ENCODE data around the gene GALNT6. TPM values are rescaled to one million over a fixed set of nuclear protein-coding genes. Genes with fewer than 3 reads are reported as not detected.

The GALNT6 gene
- total RNA-seq, 2 donors from 2014 or later = 7.0 to 12.6 TPM

DNA sequence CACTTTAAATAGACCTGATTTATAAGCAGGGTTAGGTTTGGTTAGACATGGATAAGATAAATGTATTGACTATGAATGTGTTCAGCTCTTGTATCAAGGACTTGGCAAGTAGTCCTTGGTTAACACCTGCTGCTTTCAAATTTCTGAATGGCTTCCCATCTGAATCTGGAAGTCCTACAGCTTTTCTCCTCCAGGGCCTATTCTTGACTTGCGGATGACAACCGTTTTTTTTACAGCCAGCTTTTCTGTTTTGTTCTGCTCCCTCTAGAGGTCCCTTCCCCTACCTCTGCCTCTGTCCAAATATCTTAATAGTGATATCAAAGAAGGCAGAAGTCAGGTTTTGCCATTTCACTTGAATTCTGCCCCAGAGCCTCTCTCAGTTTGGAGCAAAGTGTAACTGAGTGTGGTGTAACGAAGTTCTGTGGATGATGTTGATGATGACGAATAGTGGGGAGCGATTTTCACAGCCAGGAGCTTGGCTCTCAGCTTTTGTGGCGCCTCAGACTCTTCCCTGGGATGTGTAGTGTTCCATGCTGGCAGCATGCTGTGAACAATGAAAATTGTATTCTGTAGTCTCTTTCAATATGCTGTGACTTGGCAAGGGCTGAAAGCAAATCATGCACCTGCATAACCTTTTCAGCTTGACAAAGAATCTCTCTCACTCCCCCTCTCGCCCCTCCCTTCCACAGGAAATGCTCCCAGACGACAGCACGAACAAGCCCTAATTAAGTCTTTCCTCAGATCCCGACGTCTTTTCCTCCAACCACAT, 28.4 kb upstream of the GALNT6 start:
- ATAC-seq = no peak
- no peak overlapping the region for H3K4me3 Mint-ChIP-seq
- H3K36me3 Mint-ChIP-seq (ENCODE audit: low read depth) = no peaks in the 10 kb centered on the region
- no peak overlapping the region for H3K27ac Mint-ChIP-seq
- no peaks in the 10 kb centered on the region for H3K27me3 Mint-ChIP-seq
- H3K4me1 Mint-ChIP-seq = peaks cover 5% of the 10 kb centered on the region
- H3K9me3 ChIP-seq (ENCODE audit: control insufficient read depth, low read length, poor library complexity, severe bottlenecking) = no peaks in the 10 kb centered on the region
- DNase-seq = no peak

DNA sequence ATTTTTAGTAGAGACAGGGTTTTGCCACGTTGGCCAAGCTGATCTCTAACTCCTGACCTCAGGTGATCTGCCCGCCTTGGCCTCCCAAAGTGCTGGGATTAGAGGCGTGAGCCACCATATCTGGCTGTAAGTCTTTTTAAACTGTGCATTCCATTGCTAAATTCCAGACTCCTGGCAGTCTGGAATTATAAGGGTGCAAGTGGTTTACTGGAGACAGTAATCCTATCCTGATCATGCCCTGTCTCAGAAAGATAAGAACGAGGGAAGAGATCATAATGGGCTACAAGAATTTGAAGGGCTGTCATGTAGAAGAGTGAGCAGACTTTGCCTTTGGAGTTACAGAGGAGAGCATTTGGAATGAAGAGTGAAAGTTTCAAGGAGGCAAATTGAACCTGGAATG, 26.6 kb upstream of the GALNT6 start:
- peaks cover 3% of the 10 kb centered on the region for H3K4me1 Mint-ChIP-seq
- H3K36me3 Mint-ChIP-seq (ENCODE audit: low read depth) = no peaks in the 10 kb centered on the region
- no peak overlapping the region for H3K27ac Mint-ChIP-seq
- ATAC-seq = no peak
- H3K4me3 Mint-ChIP-seq = no peak overlapping the region
- DNase-seq = no peak
- H3K27me3 Mint-ChIP-seq = peaks cover 7% of the 10 kb centered on the region
- H3K9me3 ChIP-seq (ENCODE audit: control insufficient read depth, low read length, poor library complexity, severe bottlenecking) = no peaks in the 10 kb centered on the region

DNA sequence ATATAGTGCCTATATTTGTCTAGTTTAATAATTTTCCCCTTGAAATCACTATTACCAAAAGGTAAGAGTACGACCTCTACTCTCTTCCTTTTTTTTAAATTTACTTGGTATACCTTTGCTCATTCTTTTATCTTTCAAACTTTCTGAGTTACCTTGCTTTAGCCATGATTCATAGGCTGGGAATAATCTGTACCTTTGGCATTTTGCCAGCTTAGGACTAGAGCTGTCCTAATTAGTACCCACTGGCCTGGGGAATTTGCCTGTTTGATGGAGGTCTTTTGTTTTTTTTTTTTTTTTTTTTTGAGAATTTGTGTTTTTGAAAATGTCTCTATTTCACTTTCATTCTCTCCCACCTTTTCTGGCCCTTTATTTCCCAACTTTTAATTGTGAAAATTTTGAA, 24.7 kb upstream of the GALNT6 start:
- no peaks in the 10 kb centered on the region for H3K9me3 ChIP-seq (ENCODE audit: control insufficient read depth, low read length, poor library complexity, severe bottlenecking)
- DNase-seq (no peak), ATAC-seq (no peak)
- H3K4me1 Mint-ChIP-seq = peaks cover 3% of the 10 kb centered on the region
- H3K4me3 Mint-ChIP-seq = no peak overlapping the region
- H3K27me3 Mint-ChIP-seq = peaks cover 7% of the 10 kb centered on the region
- H3K27ac Mint-ChIP-seq = peak overlapping the region; percentile 37
- no peaks in the 10 kb centered on the region for H3K36me3 Mint-ChIP-seq (ENCODE audit: low read depth)

DNA sequence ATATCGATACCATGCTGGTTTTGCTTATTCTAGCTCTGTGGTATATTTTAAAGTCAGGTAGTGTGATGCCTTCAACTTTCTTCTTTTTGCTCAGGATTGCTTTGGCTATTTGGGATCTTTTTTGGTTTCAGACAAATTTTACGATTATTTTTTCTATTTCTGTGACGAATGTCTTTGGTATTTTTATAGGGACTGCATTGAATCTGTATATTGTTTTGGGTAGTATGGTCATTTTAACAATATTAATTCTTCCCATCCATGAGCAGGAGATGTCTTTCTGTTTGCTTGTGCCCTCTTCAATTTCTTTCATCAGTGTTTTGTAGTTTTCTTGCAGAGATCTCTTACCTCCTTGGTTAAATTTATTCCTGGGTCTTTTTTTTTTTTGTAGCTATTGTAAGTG, 22.6 kb upstream of the GALNT6 start:
- Mint-ChIP-seq H3K4me3 (no peak overlapping the region), H3K36me3 (ENCODE audit: low read depth) (no peaks in the 10 kb centered on the region), H3K27ac (no peak overlapping the region), H3K27me3 (peaks cover 7% of the 10 kb centered on the region), H3K4me1 (peaks cover 3% of the 10 kb centered on the region)
- ATAC-seq (no peak), DNase-seq (no peak)
- no peaks in the 10 kb centered on the region for H3K9me3 ChIP-seq (ENCODE audit: control insufficient read depth, low read length, poor library complexity, severe bottlenecking)

DNA sequence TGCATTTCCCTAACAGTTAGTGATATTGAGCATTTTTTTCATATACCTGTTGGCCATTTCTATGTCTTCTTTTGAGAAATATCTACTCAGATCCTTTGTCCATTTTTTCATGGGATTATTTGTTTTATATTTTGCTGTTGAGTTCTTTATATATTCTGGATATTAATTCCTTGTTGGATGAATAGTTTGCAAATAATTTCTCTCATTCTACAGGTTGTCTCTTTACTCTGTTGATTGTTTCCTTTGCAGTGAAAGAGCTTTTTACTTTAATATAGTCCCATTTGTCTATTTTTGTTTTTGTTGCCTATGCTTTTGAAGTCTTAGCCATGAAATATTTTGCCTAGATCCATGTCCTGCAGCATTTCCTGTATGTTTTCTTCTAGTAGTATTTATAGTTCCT, 21.9 kb upstream of the GALNT6 start:
- H3K4me3 Mint-ChIP-seq = no peak overlapping the region
- H3K27ac Mint-ChIP-seq = no peak overlapping the region
- no peak for ATAC-seq

DNA sequence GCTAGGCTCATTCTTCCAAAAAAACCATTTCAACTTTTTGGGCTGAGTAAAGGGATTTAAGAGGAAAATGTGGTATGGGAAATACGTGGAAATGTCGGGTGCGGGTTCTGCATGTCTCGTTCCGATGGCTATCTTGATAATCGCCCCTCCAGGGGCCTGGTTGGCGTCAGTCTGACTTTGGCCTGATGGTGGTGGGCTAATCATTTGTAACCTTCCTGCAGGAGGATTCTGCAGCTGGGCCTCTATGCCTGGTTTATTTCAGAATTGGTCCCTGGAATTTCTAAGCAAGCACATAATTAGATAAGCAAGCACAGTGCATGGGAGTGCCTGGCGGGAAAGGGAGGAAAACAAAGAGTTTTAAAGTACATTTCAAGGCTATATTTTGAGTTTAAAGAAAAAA, 18.6 kb upstream of the GALNT6 start:
- Mint-ChIP-seq H3K27me3 (peaks cover 7% of the 10 kb centered on the region), H3K36me3 (ENCODE audit: low read depth) (peaks cover under 1% of the 10 kb centered on the region), H3K27ac (no peak overlapping the region), H3K4me3 (no peak overlapping the region), H3K4me1 (peaks cover 6% of the 10 kb centered on the region)
- ATAC-seq (no peak), DNase-seq (no peak)
- H3K9me3 ChIP-seq (ENCODE audit: control insufficient read depth, low read length, poor library complexity, severe bottlenecking) = no peaks in the 10 kb centered on the region

More for the DNA sequence above, 21.9 kb upstream of the GALNT6 start:
- Mint-ChIP-seq H3K27me3 (peaks cover 7% of the 10 kb centered on the region), H3K36me3 (ENCODE audit: low read depth) (no peaks in the 10 kb centered on the region), H3K4me1 (peaks cover 3% of the 10 kb centered on the region)
- no peak for DNase-seq
- no peaks in the 10 kb centered on the region for H3K9me3 ChIP-seq (ENCODE audit: control insufficient read depth, low read length, poor library complexity, severe bottlenecking)

DNA sequence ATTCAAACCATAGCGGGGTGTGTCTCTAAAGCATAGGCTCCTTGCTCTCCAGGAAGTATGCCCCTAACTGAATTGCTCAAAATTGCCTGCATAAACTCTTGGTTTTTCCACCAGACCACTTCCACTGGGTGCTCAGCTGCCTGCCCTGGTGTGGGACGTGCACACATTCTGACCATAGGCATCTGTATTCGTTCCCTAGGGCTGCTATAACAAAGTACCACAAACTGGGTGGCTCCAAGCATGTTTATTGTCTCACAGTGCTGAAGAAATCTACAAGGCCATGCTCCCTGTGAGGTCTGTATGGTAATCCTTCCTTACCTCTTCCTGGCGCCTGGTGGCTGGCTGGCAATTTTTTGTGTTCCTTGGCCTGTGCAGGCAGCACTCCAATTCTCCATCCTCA, 16.4 kb upstream of the GALNT6 start:
- peaks cover 3% of the 10 kb centered on the region for H3K4me1 Mint-ChIP-seq
- DNase-seq = no peak
- no peaks in the 10 kb centered on the region for H3K27me3 Mint-ChIP-seq
- peaks cover 2% of the 10 kb centered on the region for H3K36me3 Mint-ChIP-seq (ENCODE audit: low read depth)
- no peak overlapping the region for H3K27ac Mint-ChIP-seq
- no peak for ATAC-seq
- no peak overlapping the region for H3K4me3 Mint-ChIP-seq
- no peaks in the 10 kb centered on the region for H3K9me3 ChIP-seq (ENCODE audit: control insufficient read depth, low read length, poor library complexity, severe bottlenecking)

DNA sequence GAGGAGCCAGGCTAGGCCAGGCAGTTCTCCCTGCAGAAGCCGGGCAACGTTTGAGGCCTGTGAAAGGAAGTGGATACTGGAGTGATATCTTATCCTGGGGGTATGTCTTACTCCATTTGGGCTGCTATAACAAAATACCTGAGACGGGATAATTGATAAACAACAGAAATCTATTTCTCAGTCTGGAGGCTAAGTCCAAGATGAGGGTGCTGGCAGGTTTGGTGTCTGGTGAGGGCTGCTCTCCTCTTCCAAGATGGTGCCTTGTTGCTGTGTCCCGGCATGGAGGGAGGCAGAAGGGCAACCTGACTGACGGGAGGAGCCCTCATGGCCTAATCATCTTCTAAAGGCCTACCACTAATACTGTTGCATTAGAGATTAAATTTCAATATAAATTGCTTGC, 15.7 kb upstream of the GALNT6 start:
- peaks cover 3% of the 10 kb centered on the region for H3K4me1 Mint-ChIP-seq

DNA sequence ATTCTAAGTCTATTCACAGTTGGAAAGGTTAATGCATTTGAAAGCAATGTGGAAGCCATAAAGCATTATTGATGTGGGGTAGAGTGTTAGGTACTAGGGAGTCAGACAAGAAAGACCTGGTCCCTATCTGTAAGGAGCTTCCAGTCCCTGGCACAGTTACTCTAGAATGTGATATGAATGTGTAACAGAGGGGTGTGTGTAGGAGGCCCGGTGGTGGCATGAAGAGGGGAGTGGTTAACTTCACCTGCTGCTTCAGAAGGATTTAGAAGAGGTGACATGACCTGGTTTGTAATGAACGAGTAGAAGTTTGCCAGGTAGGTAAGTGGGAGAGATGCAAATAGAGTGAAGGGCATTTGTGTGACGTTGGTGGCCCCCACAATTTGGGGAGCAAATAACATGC, 15.1 kb upstream of the GALNT6 start:
- no peak for ATAC-seq
- Mint-ChIP-seq H3K4me1 (peaks cover 3% of the 10 kb centered on the region), H3K27ac (no peak overlapping the region), H3K4me3 (no peak overlapping the region), H3K27me3 (no peaks in the 10 kb centered on the region), H3K36me3 (ENCODE audit: low read depth) (peaks cover 2% of the 10 kb centered on the region)
- DNase-seq = no peak
- H3K9me3 ChIP-seq (ENCODE audit: control insufficient read depth, low read length, poor library complexity, severe bottlenecking) = no peaks in the 10 kb centered on the region

More for the DNA sequence above, 15.7 kb upstream of the GALNT6 start:
- ATAC-seq = no peak
- Mint-ChIP-seq H3K27me3 (no peaks in the 10 kb centered on the region), H3K4me3 (no peak overlapping the region), H3K36me3 (ENCODE audit: low read depth) (peaks cover 2% of the 10 kb centered on the region), H3K27ac (no peak overlapping the region)
- H3K9me3 ChIP-seq (ENCODE audit: control insufficient read depth, low read length, poor library complexity, severe bottlenecking) = no peaks in the 10 kb centered on the region
- DNase-seq = no peak

DNA sequence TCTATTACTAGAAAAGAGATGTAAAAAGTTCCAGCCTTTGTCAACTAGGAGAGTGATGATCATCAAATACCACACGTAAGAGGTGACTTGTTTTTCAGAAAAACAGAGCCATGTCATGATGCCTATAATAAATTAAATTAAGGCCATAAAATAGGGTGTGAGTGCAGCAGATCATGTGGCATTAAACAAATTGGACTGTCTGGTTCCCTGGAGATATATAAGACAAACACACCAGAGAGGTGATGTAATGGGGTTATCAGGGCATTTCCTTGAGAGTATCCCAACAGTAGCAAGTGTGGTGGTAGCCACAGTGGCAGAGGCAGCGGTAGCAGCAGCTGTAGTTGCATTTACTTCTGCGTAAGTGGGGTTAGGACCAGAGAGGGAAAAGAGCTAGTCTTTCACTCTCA, 14.6 kb upstream of the GALNT6 start:
- H3K27ac Mint-ChIP-seq = peak overlapping the region; percentile 37
- no peaks in the 10 kb centered on the region for H3K27me3 Mint-ChIP-seq
- no peaks in the 10 kb centered on the region for H3K9me3 ChIP-seq (ENCODE audit: control insufficient read depth, low read length, poor library complexity, severe bottlenecking)
- H3K4me1 Mint-ChIP-seq = peaks cover 3% of the 10 kb centered on the region
- H3K36me3 Mint-ChIP-seq (ENCODE audit: low read depth) = peaks cover 2% of the 10 kb centered on the region
- ATAC-seq (no peak), DNase-seq (no peak)
- H3K4me3 Mint-ChIP-seq = no peak overlapping the region

DNA sequence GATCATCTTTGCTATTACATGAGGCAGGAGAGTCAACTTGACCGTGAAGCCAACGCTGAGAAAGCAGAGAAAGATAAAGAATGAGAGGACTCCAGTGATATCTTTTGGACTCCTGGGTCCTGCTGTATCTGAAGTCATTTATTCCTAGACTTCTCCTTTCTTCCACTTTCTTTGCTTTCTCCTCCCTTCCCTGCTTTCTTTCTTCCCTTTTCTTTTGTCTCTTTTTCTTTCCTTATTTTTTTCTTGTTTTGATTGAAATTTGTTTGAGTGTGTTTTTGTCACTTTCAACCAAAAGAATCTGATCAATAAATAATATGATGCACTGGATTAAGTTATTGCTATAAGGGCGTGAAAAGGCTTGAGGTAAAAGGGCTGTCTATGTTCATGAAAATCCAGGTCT, 13.4 kb upstream of the GALNT6 start:
- H3K27me3 Mint-ChIP-seq = no peaks in the 10 kb centered on the region
- H3K27ac Mint-ChIP-seq = no peak overlapping the region
- no peaks in the 10 kb centered on the region for H3K9me3 ChIP-seq (ENCODE audit: control insufficient read depth, low read length, poor library complexity, severe bottlenecking)
- H3K4me1 Mint-ChIP-seq = peaks cover 3% of the 10 kb centered on the region
- no peak for DNase-seq
- peaks cover 2% of the 10 kb centered on the region for H3K36me3 Mint-ChIP-seq (ENCODE audit: low read depth)
- no peak overlapping the region for H3K4me3 Mint-ChIP-seq
- ATAC-seq = no peak

DNA sequence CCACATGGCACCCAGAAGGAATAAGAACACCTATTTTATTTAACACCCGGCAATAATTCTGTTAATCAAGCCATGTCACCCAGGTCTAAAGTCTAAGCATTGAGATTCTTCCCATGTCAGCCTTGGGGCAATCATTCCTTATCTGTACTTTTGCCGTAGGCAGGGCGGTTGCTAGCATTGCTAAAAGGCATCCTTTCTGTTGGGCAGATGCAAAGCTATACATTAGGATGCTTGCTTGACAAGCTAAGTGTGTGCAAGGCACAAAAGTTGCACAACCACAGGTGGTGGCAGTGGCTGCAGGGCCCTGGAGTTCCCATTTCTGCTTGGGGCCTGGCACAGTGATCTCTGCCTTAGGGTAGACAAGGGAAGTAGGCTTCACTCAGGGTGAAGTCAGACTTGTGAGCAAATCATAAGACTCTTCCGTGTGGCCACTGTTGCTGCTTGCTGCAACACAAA, 12.5 kb upstream of the GALNT6 start:
- Mint-ChIP-seq H3K27me3 (no peaks in the 10 kb centered on the region), H3K27ac (no peak overlapping the region), H3K36me3 (ENCODE audit: low read depth) (peaks cover 2% of the 10 kb centered on the region), H3K4me1 (peaks cover 3% of the 10 kb centered on the region), H3K4me3 (no peak overlapping the region)
- ATAC-seq = no peak
- DNase-seq = no peak
- no peaks in the 10 kb centered on the region for H3K9me3 ChIP-seq (ENCODE audit: control insufficient read depth, low read length, poor library complexity, severe bottlenecking)

DNA sequence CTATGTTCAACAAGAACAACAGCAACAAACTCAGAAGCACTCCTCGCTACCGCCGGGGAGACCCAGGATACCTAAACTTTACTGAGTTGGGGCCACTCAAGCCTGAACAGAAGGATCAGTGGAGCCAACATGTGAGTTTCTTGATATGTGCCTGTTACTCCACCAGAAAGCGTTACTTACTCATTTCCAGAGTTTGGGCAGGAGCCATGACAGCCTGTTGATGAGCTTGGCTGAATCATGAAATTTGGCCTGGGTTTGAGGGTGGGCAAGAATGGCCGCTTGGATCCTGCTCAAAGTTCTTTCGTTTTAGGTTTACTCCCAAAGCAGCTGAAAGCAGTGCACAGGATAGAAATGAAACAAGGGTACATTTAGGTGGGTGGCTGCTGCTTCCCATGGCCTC, 12.0 kb upstream of the GALNT6 start:
- H3K4me3 Mint-ChIP-seq = no peak overlapping the region
- no peak overlapping the region for H3K27ac Mint-ChIP-seq
- peaks cover 3% of the 10 kb centered on the region for H3K4me1 Mint-ChIP-seq
- H3K9me3 ChIP-seq (ENCODE audit: control insufficient read depth, low read length, poor library complexity, severe bottlenecking) = no peaks in the 10 kb centered on the region
- peaks cover 2% of the 10 kb centered on the region for H3K36me3 Mint-ChIP-seq (ENCODE audit: low read depth)
- ATAC-seq (no peak), DNase-seq (no peak)
- H3K27me3 Mint-ChIP-seq = no peaks in the 10 kb centered on the region

DNA sequence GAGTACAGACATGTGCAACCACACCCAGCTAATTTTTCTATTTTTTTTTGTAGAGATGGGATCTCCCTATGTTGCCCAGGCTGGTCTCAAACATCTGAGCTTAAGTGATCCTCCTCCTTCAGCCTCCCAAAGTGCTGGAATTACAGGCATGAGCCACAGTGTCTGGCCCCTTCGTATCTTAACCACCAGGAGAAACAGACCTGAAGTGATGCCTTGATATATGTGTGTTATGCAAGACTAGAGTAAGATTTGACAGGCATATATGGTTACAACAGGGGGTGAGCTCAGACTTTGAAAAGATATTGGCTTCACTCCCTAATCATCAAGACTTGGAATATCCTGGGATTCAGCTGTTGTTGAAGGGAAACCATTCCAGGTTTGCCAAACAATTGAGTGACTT, 10.7 kb upstream of the GALNT6 start:
- H3K4me1 Mint-ChIP-seq = peaks cover 3% of the 10 kb centered on the region
- DNase-seq = no peak
- H3K9me3 ChIP-seq (ENCODE audit: control insufficient read depth, low read length, poor library complexity, severe bottlenecking) = no peaks in the 10 kb centered on the region
- H3K27me3 Mint-ChIP-seq = no peaks in the 10 kb centered on the region
- H3K36me3 Mint-ChIP-seq (ENCODE audit: low read depth) = peaks cover 2% of the 10 kb centered on the region
- H3K27ac Mint-ChIP-seq = no peak overlapping the region
- ATAC-seq = no peak
- no peak overlapping the region for H3K4me3 Mint-ChIP-seq
